OCI-LY7 (cell line): ENCODE measurements around the gene IGF1R. TPM values are rescaled to one million over a fixed set of nuclear protein-coding genes. Genes with fewer than 3 reads are reported as not detected.

Experiments
- BruUV-seq: library from RNA; stranded (reverse); fragments of 400-500 nt; replicated peaks from 2 replicates; lab custom pipeline; 2021; lab: Mats Ljungman, UMichigan
- CTCF ChIA-PET: fragments of 300-600 bp; sonication (Branson Sonifier 250); formaldehyde crosslinking; loops from one replicate; lab custom pipeline; 2022; ENCODE audit warnings: antibody characterized with exemption; ENCODE audit not compliant: unreplicated experiment; lab: Charles Lee
- POLR2A ChIA-PET: fragments of 300-600 bp; sonication (Branson Sonifier 250); formaldehyde crosslinking; loops from one replicate; lab custom pipeline; 2022; ENCODE audit warnings: antibody characterized with exemption; lab: Charles Lee
- DNase-seq: peaks from one replicate; pipeline ENCODE4 v3.0.0-alpha.2; 2015; ENCODE audit warnings: low spot score
- H2AFZ ChIP-seq: fragments of 200-600 bp; sonication (generic), shearing (Covaris generic); 2 replicates; pipeline ENCODE4 v1.6.1; 2014; ENCODE audit warnings: mild to moderate bottlenecking, antibody characterized with exemption, low read length, moderate library complexity
- H3K27ac ChIP-seq: fragments of 200-600 bp; sonication (generic); 2 replicates; pipeline ENCODE4 v1.5.1; 2014; ENCODE audit warnings: mixed run types, low read depth, mild to moderate bottlenecking, moderate library complexity, low read length, inconsistent platforms; ENCODE audit not compliant: poor library complexity, severe bottlenecking
- H3K36me3 ChIP-seq: fragments of 200-600 bp; sonication (generic); 2 replicates; pipeline ENCODE4 v1.6.1; 2014; ENCODE audit warnings: mild to moderate bottlenecking, antibody characterized with exemption, low read length, moderate library complexity, mixed read lengths; ENCODE audit not compliant: insufficient read depth
- H3K4me1 ChIP-seq: fragments of 200-600 bp; sonication (generic); 2 replicates; pipeline ENCODE4 v1.5.1; 2014; ENCODE audit warnings: mild to moderate bottlenecking, low read length; ENCODE audit not compliant: insufficient read depth, poor library complexity, severe bottlenecking
- H3K4me2 ChIP-seq: fragments of 200-600 bp; sonication (generic); 2 replicates; pipeline ENCODE4 v1.6.1; 2014; ENCODE audit warnings: mild to moderate bottlenecking, low read length
- H3K4me3 ChIP-seq: fragments of 200-600 bp; sonication (generic); 2 replicates; pipeline ENCODE4 v1.5.1; 2014; ENCODE audit warnings: mild to moderate bottlenecking, low read depth, low read length; ENCODE audit not compliant: poor library complexity, severe bottlenecking
- H3K79me2 ChIP-seq: fragments of 200-600 bp; sonication (generic); 2 replicates; pipeline ENCODE4 v1.6.1; 2016; ENCODE audit warnings: low read depth, mild to moderate bottlenecking, low read length, moderate library complexity, mixed read lengths; ENCODE audit not compliant: insufficient read depth
- H3K9me2 ChIP-seq: fragments of 200-600 bp; sonication (generic); 2 replicates; pipeline ENCODE4 v1.6.1; 2016; ENCODE audit warnings: mild to moderate bottlenecking, low read length, mixed read lengths; ENCODE audit not compliant: insufficient read depth
- H3K9me3 ChIP-seq: fragments of 200-600 bp; sonication (generic); 2 replicates; pipeline ENCODE4 v1.6.1; 2014; ENCODE audit warnings: mild to moderate bottlenecking, mixed run types, low read length, mixed read lengths
- H4K20me1 ChIP-seq: fragments of 200-600 bp; sonication (generic); 2 replicates; pipeline ENCODE4 v1.6.1; 2014; ENCODE audit warnings: mild to moderate bottlenecking, antibody characterized with exemption, low read length, moderate library complexity, mixed read lengths; ENCODE audit not compliant: insufficient read depth
- CTCF ChIP-seq: fragments of 200-600 bp; sonication (generic); conservative IDR thresholded peaks from 2 replicates; pipeline ENCODE4 v1.5.1; 2014; ENCODE audit warnings: mild to moderate bottlenecking, antibody characterized with exemption, low read length, moderate library complexity, mixed read lengths
- EZH2phosphoT487 ChIP-seq: fragments of 200-600 bp; sonication (generic); IDR thresholded peaks from 2 replicates; pipeline ENCODE4 v1.6.1; 2018; ENCODE audit warnings: low read depth, borderline replicate concordance, mild to moderate bottlenecking, mixed run types, antibody characterized with exemption, low read length, moderate library complexity, mixed read lengths
- intact Hi-C: fragments of 100-400 bp; cut with micrococcal nuclease; formaldehyde crosslinking; loops from one replicate; pipeline ENCODE4 v1.10.0; 2022; ENCODE audit not compliant: unreplicated experiment
- total RNA-seq, 2 experiments: library from RNA; depleted of rRNA in 1 of 2; stranded (reverse); fragments of >200 nt in 1 of 2; shearing (Covaris generic) in 1 of 2; gene quantifications; 2 replicates each; pipeline ENCODE4 v1.2.3, GENCODE V29; 2014 to 2022

The IGF1R gene
- total RNA-seq, 2 experiments from 2014 or later = 26.5 to 29.1 TPM

- Histone ChIP-seq H4K20me1 (no peaks in the 10 kb centered on the region), H3K79me2 (no peaks in the 10 kb centered on the region), H2AFZ (no peak overlapping the region), H3K9me3 (no peaks in the 10 kb centered on the region), H3K4me2 (no peak overlapping the region), H3K4me3 (no peak overlapping the region), H3K9me2 (no peaks in the 10 kb centered on the region), H3K36me3 (no peaks in the 10 kb centered on the region), H3K4me1 (no peaks in the 10 kb centered on the region), H3K27ac (no peak overlapping the region)
- no peak for DNase-seq
- ChIA-PET CTCF (no interaction called here), POLR2A (interaction anchor here (0.7 kb wide), 1 partner anchor 301 kb away, joined by 3 read pairs; no protein-coding TSS in a partner anchor)
- intact Hi-C loops = no loop called here
- TF ChIP-seq CTCF (no peak), EZH2phosphoT487 (no peak)
- no TSS peak for BruUV-seq
These were observed 306.1 kb downstream of the IGF1R start for GRCh38 chr15:98954411-98954810.

- Histone ChIP-seq H3K9me3 (no peaks in the 10 kb centered on the region), H3K79me2 (no peaks in the 10 kb centered on the region), H3K27ac (no peak overlapping the region), H3K4me1 (no peaks in the 10 kb centered on the region), H4K20me1 (no peaks in the 10 kb centered on the region), H3K36me3 (no peaks in the 10 kb centered on the region), H3K4me3 (no peak overlapping the region), H3K4me2 (no peak overlapping the region), H2AFZ (no peak overlapping the region), H3K9me2 (no peaks in the 10 kb centered on the region)
- POLR2A ChIA-PET = no interaction called here
- intact Hi-C loops = no loop called here
- BruUV-seq = no TSS peak
- CTCF ChIA-PET = interaction anchor here (0.6 kb wide), 1 partner anchor 33 kb away, joined by 6 read pairs; no protein-coding TSS in a partner anchor
- no peak for DNase-seq
- TF ChIP-seq CTCF (no peak), EZH2phosphoT487 (no peak)
These were observed 307.0 kb downstream of the IGF1R start for GRCh38 chr15:98955331-98955730.

- Histone ChIP-seq H3K27ac (no peak overlapping the region), H2AFZ (no peak overlapping the region), H3K79me2 (no peaks in the 10 kb centered on the region), H3K4me2 (no peak overlapping the region), H3K36me3 (no peaks in the 10 kb centered on the region), H3K4me1 (no peaks in the 10 kb centered on the region), H3K9me3 (no peaks in the 10 kb centered on the region), H3K4me3 (no peak overlapping the region), H3K9me2 (no peaks in the 10 kb centered on the region), H4K20me1 (no peaks in the 10 kb centered on the region)
- ChIA-PET CTCF (interaction anchor here (0.6 kb wide), 1 partner anchor 33 kb away, joined by 6 read pairs; no protein-coding TSS in a partner anchor), POLR2A (no interaction called here)
- TF ChIP-seq CTCF (no peak), EZH2phosphoT487 (no peak)
- DNase-seq = no peak
- no TSS peak for BruUV-seq
- intact Hi-C loops = no loop called here
These were observed 307.8 kb downstream of the IGF1R start for GRCh38 chr15:98955961-98956723.
